SU-DHL-6 (cell line): ENCODE measurements around the gene ADCY10.

ENCODE experiments used
- CTCF ChIP-seq: fragments of 200-600 bp; sonication (generic); IDR thresholded peaks from one replicate; pipeline ENCODE4 v1.5.1; 2017; ENCODE audit warnings: antibody characterized with exemption, mild to moderate bottlenecking, low read length, moderate library complexity; ENCODE audit not compliant: insufficient read depth, poor library complexity, severe bottlenecking
- EZH2phosphoT487 ChIP-seq: fragments of 200-600 bp; sonication (generic), shearing (Covaris generic); conservative IDR thresholded peaks from 2 replicates; pipeline ENCODE4 v1.6.1; 2018; ENCODE audit warnings: mild to moderate bottlenecking, antibody characterized with exemption, low read length, moderate library complexity, mixed read lengths

- TF ChIP-seq CTCF (no peak), EZH2phosphoT487 (no peak)
Observed at GRCh38 chr1:167819849-167820683, 93.9 kb downstream of the ADCY10 start.
